RWPE2 (cell line): ENCODE data around the gene CTSZ.
A peak's percentile ranks its signal among the peaks of the same experiment; 100 is the strongest.

Experiments
- ATAC-seq: fragments of 200-7000 bp; cut with Tn5 transposase; 3 replicates; pipeline ENCODE4 v1.9.1; 2021; ENCODE audit warnings: low read depth
- DNase-seq: peaks from one replicate; pipeline ENCODE4 v3.0.0-alpha.2; 2020; ENCODE audit warnings: low spot score
- H3K27ac ChIP-seq: fragments of 450-650 bp; 2 replicates; pipeline ENCODE4 v1.5.1; 2017; ENCODE audit warnings: mild to moderate bottlenecking; ENCODE audit not compliant: poor library complexity, severe bottlenecking
- H3K27me3 ChIP-seq: fragments of 250-450 bp; sonication (Bioruptor Pico); 2 replicates; pipeline ENCODE4 v1.5.1; 2021; ENCODE audit warnings: mild to moderate bottlenecking, moderate library complexity; ENCODE audit not compliant: insufficient read depth, poor library complexity, severe bottlenecking
- H3K36me3 ChIP-seq: fragments of 250-450 bp; sonication (Bioruptor Pico); 2 replicates; pipeline ENCODE4 v1.5.1; 2020; ENCODE audit warnings: low read depth, mild to moderate bottlenecking, moderate library complexity
- H3K4me1 ChIP-seq: fragments of 250-450 bp; sonication (Bioruptor Pico); 2 replicates; pipeline ENCODE4 v1.5.1; 2021; ENCODE audit warnings: mild to moderate bottlenecking, moderate library complexity; ENCODE audit not compliant: insufficient read depth, poor library complexity, severe bottlenecking
- H3K4me3 ChIP-seq: fragments of 250-450 bp; sonication (Bioruptor Pico); 2 replicates; pipeline ENCODE4 v1.5.1; 2021; ENCODE audit warnings: mild to moderate bottlenecking, moderate library complexity; ENCODE audit not compliant: severe bottlenecking
- H3K9me3 ChIP-seq: fragments of 250-450 bp; sonication (Bioruptor Pico); 2 replicates; pipeline ENCODE4 v1.5.1; 2021; ENCODE audit warnings: mild to moderate bottlenecking, moderate library complexity; ENCODE audit not compliant: severe bottlenecking
- CTCF ChIP-seq: fragments of 450-650 bp; IDR thresholded peaks from one replicate; pipeline ENCODE4 v1.5.1; 2017; ENCODE audit warnings: mild to moderate bottlenecking, moderate library complexity; ENCODE audit not compliant: poor library complexity, severe bottlenecking

The CTSZ gene

DNA sequence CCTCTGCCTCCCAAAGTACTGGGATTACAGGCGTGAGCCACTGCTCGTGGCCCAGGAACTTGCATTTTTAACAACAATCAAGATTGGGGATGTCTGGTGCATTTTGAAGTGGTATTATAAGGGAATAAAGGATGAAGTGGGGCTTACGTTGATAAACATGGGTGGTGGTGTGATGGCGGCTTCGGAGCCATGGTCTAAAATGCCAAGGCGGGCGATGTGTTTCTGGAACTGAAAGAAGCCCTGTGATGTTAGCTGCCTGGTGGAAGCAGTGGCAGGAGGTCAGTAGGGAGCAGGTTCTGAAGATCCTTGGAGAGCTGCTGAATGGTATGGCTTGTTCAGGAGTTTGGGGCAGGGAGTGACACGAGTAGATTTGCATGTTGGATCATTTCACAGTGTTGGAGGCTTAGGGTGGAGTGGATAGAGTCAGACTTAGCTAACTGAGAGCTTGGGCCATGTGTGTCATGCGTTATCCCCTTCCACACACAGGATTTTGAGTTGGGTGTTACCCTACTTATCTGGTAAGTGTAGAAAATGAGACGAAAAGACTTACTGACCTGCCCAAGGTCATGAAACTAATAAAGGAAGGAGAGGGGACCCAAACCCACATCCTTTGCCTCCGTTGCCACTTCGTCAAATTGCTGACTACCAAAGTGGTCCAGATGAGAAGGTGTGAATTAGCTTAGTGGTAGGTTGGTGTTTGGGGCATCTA is 24.5 kb downstream of the CTSZ start:
- Histone ChIP-seq H3K27ac (no peak overlapping the region), H3K27me3 (no peaks in the 10 kb centered on the region), H3K9me3 (no peaks in the 10 kb centered on the region), H3K4me3 (peak overlapping the region; percentile 99), H3K36me3 (peaks cover 46% of the 10 kb centered on the region), H3K4me1 (peaks cover 11% of the 10 kb centered on the region)
- TF ChIP-seq CTCF: no peak
- DNase-seq (peak; percentile 58), ATAC-seq (no peak)

DNA sequence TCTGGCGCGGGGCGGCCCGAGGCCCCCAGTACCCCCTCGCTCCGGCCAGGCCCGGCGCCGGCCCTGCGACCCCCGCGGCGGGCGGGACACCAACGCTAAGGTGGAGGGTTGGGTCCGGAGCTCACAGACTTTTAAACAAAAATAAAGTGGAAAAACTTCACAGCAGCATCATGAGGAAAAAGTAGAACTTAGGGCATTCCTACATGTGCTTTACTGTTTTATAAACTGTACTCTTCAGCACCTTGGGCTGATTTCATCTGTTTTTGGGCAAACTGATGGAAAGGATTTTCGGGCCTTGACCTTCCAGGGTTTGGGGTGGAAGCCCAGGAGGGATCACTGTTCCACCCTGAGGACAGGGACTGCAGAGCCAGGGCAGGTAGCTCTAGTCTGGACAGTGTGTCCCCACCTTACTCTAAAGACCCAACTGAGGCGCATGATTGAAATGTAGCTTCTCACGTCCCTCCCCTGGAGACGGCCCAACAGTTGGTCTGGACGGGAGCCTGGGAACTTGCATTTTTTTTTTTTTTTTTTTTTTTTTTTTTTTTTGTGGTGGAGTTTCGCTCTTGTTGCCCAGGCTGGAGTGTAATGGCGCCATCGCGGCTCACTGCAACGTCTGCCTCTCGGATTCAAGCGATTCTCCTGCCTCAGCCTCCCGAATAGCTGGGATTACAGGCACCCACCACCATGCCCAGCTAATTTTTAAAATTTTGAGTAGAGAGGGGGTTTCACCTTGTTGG is 25.3 kb downstream of the CTSZ start:
- no peak for TF ChIP-seq CTCF
- Histone ChIP-seq H3K4me1 (peaks cover 11% of the 10 kb centered on the region), H3K27ac (peak overlapping the region; percentile 51), H3K36me3 (peaks cover 39% of the 10 kb centered on the region), H3K27me3 (no peaks in the 10 kb centered on the region), H3K4me3 (peak overlapping the region; percentile 99), H3K9me3 (no peaks in the 10 kb centered on the region)
- ATAC-seq (peak; percentile 48), DNase-seq (no peak)

DNA sequence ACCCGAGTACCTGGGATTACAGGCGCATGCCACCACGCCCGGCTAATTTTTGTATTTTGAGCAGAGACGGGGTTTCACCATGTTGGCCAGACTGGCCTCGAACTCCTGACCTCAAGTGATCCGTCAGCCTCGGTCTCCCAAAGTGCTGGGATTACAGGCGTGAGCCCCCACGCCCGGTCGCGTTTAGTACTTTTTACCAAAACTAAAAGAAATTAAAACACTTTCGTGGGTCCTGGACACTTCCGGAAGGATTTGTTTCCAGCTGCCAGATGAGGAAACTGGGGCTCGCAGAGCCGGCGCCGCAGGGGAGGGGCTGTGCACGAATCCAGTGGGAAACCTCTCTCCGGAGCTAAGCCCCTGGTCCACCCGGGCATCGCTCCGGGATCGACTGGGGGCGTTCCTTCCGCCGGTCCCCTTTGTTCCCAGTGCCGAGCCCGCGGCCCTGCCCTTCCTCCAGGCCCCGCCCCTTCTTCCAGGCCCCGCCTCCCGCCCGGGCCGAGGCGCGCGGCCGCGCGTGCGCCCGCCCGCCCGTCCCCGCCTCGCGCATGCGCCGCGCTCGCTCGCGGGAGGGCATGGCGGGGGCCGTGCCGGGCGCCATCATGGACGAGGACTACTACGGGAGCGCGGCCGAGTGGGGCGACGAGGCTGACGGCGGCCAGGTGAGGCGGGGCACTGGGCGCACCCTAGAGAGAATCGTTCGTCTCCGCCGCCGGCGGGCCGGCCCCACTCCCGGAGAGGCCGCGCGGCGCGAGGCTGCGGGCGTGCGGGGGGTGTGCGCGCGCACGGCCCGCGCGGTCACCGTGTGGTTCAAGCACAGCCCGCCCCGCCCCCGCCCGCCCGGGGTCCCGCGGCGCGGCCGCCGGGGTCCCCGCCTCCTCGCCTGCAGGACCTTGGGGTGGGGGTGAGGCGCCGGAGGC is 26.1 kb downstream of the CTSZ start, which contains the start of gene NELFCD:
NELFCD (plus strand) TSS at position 546 of the 917 bp plus-strand sequence; CDS start at position 600, 54 bp downstream.
- Histone ChIP-seq H3K4me1 (peaks cover 11% of the 10 kb centered on the region), H3K36me3 (peaks cover 30% of the 10 kb centered on the region), H3K9me3 (no peaks in the 10 kb centered on the region), H3K4me3 (peak within 1 kb of the TSS; percentile 99), H3K27ac (peak within 1 kb of the TSS; percentile 51), H3K27me3 (no peaks in the 10 kb centered on the region)
- TF ChIP-seq CTCF: no peak
- DNase-seq (peak; percentile 92), ATAC-seq (peak; percentile 75)

DNA sequence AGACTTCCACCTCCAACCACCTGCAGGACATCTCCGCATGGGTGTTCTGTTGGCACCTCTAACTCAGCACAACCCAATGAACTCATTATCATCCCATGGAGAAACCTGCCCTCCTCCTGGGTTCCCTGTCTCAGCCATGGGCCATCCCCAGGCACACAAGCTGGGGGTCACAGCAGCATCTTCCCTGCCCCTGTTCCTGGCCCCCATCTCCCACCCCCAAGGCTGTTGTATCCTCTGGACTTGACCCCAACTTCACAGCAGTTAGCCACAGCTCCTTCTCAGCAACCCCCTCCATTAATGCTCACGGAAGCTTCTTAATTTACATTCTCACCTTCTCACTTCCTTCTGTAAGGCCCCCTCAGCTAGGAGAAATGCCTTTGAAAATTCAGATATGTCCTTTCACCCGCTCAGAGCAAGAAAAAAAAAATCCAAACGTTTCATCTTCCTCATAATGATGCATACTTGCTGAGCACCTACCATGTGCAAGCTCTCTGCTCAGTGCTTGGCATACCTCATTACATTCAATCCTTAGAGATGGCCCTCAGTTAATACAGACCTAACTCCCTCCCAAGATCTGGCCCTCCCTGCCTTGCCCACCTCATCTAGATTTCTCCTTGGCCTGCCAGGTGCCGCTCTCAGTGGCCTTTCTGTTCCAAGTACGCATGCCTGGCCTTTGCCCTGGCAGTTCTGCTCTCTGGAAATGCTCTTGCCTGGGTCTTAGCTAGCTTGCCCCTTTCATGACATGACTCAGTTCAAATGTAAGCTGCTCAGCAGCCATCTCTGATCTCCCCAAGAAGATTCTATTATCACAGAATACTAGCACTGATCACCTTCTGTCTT is 28.5 kb downstream of the CTSZ start:
- Histone ChIP-seq H3K27me3 (no peaks in the 10 kb centered on the region), H3K27ac (no peak overlapping the region), H3K4me3 (no peak overlapping the region), H3K36me3 (peaks cover 11% of the 10 kb centered on the region), H3K4me1 (peaks cover 7% of the 10 kb centered on the region), H3K9me3 (peaks cover 4% of the 10 kb centered on the region)
- no peak for TF ChIP-seq CTCF
- no peak for DNase-seq
- no peak for ATAC-seq
